Stimulated activated CD4-positive, alpha-beta T cell treated with anti-CD3 and anti-CD28 coated beads, Interleukin-12 subunit alpha, Interleukin-12 subunit beta, amount 100 ng/mL, for 4 hours (primary cell): ENCODE measurements around the gene TMEM145.

ENCODE experiments used
- DNase-seq: peaks from one replicate; pipeline ENCODE4 v3.0.0-alpha.2; 2020

TMEM145 gene

GRCh38 chr19:42278452-42279154 is 34.5 kb upstream of the TMEM145 start:
- DNase-seq = no peak

DNA sequence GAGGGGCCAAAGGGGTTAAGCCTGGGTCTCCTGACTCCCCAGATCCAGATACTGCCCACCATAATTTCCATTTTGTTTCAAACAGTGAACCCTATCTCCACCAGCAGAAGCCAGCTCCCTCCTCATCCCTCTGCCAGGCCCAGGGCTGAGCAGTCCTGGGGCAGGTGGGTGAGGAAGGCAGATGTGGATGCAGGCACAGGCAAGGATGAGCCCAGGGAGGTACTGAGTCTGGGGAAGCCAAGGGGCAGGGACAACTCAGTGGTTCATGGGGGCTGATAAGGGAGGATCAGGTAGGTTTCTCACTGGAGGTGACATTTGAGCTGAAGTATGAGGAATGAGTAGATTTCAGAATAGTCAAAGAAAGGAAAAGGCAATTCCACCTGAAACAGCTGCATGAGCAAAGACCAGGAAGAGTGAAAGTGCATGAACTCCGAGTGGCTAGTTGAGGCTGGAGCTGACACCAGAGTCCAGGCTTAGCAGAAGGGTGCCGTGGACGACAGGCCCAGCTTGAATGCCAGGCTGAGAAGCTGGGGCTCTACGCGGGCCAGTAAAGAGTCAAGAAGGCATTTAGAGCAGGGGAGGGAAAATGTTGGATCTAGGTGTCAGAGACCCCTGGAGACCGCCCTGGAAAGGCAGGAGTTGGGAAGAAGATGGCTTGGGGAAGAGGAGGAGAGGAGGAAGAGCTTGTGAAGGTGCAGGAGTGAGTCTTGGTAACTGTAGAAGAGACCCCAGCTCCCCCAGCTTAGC is 33.8 kb upstream of the TMEM145 start:
- no peak for DNase-seq

DNA sequence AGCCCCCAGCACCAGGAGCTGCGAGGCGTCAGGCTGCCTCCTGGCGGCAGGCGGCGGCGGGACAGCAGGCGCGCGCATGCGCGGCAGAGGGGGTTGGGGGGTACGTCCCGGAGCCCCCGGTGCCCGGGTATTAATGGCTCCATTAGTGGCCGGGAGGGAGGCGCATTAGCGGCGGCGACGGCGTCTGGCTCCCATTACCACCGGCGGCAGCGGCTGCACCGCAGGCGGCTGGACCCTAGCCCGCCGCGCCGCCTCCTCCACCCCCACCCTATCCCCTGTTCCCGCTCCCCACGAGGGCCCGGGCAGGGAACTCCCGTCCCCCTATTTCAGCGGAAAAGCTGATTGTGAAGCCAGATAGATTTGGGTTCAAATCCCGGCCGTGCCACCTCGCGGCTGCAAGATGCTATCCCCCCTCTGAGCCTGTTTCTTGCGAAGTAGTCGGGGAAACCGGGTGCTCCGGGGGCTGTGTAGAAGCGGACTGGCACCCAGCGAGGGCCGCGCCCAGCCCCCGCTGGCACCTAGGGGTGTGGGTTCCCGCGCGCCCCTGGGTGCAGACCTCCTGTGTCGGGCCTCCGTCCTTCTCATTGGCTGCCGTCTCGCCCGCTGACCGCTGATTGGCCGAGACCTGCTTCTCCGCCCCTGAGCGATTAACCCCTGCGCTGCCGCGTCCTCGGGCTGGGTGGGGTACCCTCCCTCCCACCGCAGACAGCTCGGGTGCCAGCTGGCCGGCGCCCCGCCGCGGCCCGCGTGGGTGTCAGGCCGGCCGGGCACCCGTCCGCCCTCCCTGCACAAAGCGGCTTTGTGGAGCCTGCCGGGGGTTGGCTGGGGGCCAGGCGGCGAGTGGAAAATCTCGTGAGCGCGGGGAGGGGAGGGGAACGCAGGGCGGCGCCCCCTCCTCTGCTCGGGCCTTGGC is 33.0 kb upstream of the TMEM145 start:
- DNase-seq = peak; percentile 86

- DNase-seq = no peak
Observed at GRCh38 chr19:42280815-42281145, 32.3 kb upstream of the TMEM145 start.

GRCh38 chr19:42281146-42281826 is 31.8 kb upstream of the TMEM145 start:
- no peak for DNase-seq

GRCh38 chr19:42281827-42282762 is 31.0 kb upstream of the TMEM145 start:
- DNase-seq = no peak

GRCh38 chr19:42282819-42283187 is 30.3 kb upstream of the TMEM145 start:
- no peak for DNase-seq

DNA sequence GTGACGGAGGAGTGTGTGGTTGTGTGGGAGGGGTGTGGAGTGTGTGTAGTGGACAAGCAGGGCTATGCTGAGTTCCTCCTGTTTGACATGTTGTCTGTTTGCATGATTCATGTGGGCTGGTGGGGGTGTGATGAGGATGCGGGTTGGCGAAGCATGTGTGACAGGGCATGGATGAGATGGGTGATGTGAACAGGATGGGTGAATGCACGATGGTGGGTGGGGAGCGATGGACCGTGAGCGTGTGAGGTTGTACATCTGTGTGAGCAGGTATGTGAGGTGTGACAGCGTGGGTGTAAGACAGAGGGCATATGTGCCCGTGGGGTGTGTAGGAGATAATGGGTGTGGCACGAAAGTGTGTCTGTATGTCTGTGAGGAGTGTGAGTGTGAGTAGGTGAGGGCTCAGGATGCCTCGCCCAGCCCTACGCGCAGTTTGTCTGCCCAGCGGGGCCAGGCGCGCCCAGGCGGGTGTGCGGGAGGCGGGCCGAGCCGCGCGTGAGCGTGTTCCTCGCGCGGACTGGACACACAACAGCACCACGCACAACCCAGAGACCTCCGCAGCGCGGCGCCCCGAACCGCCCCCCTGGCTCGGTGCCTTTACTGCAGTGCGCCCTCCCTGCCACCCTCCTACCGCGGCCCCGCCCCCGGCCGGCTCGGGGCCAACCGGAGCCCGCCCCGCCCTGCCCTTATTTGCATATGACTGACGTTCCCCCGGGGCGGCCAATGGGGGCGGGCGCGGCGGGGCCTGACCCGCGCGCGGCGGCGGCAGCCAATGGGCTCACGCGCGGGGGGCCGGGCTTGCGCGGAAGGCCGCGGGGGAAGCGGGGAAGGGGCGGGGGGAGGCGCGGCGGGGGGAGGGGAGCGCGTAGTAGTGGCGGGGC is 29.7 kb upstream of the TMEM145 start:
- peak; percentile 96 for DNase-seq

DNA sequence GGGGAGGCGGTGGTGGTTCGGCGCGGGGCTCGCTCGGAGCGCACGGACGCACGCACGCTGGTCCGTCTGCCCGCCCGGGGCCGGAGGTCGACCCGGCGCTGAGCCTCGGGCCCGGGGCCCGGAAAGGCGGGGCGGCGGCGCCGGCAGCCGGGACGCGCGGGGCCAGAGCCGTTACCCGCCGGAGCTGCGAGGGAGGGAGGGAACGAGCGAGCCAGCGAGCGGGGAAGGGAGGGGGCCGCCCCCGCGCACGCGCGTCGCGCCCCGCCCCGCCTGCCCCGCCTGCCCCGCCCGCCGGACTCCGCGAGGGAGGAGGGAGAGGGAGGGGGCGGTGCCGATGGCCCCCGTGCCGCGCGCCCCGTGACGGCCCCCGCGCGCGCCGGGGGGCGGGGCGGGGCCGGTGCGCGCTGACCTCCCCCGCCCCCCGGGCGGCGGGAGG is 29.0 kb upstream of the TMEM145 start:
- peak; percentile 82 for DNase-seq

DNA sequence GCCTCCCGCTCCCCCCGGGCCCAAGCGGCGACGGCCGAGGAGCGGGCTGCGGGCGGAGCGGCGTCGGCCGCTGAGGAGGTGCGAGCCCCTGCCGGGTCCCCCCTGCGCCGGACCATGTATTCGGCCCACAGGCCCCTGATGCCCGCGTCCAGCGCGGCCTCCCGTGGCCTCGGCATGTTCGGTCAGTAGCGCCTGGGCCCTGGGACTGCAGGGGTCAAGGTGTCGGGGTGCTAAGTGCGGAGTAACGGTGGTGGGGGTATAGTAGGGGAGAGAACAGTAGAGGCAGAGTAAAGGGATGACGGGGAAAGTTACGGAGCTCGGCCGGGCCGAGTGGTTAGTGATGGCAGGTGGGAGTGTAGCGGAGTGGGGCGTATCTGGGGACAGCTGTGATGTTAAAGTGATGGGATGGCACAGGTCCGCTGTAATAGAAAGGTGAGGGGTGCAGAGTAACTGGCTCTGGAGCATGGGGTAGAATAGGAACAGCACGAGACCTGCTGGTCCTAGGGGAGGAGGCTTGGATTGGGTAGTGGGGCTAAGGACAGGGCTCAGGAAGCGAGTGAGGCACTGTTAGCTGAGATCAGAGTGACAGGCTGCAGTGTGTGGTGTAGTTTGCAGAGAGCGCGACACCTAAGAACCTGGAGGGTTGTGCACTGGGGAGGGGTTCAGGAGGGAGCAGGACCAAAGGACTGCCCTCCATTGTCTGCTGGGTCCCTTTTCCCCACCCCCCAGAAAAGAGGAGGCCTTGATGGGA is 28.3 kb upstream of the TMEM145 start:
- no peak for DNase-seq

GRCh38 chr19:42285541-42285941 is 27.6 kb upstream of the TMEM145 start:
- DNase-seq = no peak

DNA sequence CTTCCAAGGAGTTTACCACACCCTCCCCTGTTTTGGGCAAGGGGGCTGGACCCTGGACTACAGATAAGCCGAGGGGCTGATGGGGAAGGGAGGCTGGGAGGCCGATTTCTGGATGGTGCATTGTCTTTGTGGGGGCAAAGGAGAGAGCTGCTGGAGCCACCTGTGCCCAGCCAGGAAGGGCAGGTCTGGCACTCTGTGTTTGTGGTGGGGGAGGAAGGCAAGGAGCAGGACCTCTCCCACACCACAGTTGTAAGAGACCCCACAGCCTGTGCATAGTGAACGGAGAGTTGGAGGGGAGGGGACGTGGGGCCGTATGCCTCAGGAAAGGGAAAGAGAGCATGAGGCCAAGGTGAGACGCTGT is 27.1 kb upstream of the TMEM145 start:
- no peak for DNase-seq

DNA sequence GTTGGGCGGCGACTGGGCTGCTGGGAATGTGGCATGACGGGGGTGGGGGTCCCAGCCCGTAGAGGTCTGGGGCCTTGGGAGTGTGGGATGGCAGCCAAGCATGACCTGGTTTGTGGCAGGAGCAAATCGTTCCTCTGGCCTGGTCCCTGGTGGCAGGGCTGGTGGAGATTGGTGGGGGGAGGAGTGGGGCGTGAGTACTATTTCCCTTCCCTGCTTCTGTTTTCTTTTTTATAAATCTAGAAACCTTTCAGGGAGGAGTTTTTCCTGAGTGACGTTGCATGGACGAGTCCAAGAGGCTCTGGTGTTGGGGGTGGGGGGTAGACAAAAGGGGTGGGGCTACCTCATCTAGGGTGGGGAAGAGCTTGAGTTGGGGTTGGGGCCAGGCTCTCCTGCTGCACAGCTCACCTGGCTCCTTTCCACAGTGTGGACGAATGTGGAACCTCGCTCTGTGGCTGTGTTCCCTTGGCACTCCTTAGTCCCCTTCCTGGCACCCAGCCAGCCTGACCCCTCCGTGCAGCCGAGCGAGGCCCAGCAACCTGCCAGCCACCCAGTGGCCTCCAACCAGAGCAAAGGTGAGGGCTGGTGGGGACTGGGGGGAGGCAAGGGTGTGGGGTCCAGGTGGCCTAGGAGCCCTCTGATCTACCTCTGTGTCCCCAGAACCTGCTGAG is 26.6 kb upstream of the TMEM145 start:
- no peak for DNase-seq

DNA sequence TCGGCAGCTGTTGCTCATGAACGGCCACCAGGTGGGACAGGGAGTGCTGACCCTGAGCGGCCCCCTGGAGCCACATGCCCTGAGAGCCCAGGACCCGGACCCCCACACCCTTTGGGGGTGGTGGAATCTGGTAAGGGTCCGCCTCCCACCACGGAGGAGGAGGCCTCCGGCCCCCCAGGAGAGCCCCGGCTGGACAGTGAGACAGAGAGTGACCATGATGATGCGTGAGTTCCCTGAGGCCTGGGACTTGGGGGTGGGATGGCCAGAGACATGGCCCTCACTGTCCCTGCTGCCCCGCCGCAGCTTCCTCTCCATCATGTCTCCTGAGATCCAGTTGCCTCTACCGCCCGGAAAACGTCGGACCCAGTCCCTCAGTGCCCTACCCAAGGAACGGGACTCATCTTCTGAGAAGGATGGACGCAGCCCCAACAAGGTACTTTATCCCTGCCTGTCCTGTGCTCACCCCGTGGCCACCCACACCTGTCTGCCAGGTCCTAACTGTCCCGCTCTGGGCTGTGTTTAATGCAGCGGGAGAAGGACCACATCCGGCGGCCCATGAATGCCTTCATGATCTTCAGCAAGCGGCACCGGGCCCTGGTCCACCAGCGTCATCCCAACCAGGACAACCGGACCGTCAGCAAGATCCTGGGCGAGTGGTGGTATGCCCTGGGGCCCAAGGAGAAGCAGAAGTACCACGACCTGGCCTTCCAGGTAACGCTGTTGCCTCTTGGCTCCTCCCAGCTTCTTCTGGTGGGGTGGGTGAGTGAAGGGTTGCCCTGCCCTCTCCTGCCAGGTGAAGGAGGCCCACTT is 25.9 kb upstream of the TMEM145 start:
- no peak for DNase-seq

DNA sequence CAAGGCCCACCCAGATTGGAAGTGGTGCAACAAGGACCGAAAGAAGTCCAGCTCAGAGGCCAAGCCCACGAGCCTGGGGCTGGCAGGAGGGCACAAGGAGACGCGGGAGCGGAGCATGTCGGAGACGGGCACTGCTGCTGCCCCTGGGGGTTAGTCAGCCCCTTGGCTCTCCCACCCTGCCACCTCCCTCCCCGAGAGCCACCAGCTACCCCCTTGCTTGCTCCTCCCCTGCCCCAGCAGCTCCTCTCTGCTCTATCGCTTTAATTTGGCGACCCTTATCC is 25.3 kb upstream of the TMEM145 start:
- no peak for DNase-seq

- no peak for DNase-seq
Observed at GRCh38 chr19:42288387-42288786, 24.7 kb upstream of the TMEM145 start.

DNA sequence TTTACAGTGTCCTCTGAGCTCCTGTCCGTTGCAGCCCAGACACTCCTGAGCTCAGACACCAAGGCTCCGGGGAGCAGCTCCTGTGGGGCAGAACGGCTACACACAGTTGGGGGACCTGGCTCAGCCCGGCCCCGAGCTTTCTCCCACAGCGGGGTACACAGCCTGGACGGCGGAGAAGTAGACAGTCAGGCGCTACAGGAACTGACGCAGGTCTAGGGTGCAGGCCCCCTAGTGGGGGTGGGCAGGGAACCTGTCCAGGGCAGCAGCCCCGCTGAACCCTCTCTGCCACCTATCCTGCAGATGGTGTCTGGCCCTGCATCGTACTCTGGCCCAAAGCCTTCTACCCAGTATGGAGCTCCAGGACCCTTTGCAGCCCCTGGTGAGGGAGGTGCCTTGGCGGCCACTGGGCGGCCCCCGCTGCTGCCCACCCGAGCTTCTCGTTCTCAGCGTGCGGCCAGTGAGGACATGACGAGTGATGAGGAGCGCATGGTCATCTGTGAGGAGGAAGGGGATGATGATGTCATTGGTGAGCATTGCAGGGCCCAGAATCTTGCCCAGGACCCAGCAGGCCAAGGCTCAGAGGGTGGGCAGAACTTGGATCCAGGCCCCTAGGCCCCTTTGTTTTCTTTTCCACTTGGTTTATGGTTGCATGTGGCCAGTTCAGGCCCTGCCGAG is 24.1 kb upstream of the TMEM145 start:
- DNase-seq = no peak

GRCh38 chr19:42289556-42290041 is 23.5 kb upstream of the TMEM145 start:
- no peak for DNase-seq
